ENCODE measurements around the gene GADL1. TPM values are rescaled to one million over a fixed set of nuclear protein-coding genes. Genes with fewer than 3 reads are reported as not detected.

The GADL1 gene
- total RNA-seq, 4 donors from 2014 or later: 0.46 TPM; not detected in 3

DNA sequence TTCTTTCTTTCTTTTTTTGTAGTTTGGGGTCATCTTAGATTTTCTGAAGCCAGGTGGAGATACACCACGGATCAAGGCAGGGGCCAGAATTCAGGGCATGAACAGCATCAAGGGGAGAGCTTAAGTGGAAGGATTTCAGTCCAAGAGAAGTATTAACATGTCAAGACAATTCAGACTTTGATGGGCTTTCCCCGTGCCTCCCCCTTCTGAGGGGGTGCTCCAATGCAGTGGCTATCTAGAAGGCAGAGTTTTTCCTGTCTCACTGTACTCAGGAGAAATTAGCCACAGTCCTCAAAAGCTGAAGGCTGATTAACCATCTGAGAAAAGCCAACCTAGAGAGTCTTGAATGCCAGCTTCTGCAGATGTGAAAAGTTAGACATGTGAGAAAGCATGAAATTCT, 160.8 kb downstream of the GADL1 start:
- TF ChIP-seq, protein P1, sequence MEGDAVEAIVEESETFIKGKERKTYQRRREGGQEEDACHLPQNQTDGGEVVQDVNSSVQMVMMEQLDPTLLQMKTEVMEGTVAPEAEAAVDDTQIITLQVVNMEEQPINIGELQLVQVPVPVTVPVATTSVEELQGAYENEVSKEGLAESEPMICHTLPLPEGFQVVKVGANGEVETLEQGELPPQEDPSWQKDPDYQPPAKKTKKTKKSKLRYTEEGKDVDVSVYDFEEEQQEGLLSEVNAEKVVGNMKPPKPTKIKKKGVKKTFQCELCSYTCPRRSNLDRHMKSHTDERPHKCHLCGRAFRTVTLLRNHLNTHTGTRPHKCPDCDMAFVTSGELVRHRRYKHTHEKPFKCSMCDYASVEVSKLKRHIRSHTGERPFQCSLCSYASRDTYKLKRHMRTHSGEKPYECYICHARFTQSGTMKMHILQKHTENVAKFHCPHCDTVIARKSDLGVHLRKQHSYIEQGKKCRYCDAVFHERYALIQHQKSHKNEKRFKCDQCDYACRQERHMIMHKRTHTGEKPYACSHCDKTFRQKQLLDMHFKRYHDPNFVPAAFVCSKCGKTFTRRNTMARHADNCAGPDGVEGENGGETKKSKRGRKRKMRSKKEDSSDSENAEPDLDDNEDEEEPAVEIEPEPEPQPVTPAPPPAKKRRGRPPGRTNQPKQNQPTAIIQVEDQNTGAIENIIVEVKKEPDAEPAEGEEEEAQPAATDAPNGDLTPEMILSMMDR (IDR thresholded peaks at IDR 0.05): no peak
- DNase-seq (ENCODE audit: low spot score): no peak
- no peak for ATAC-seq (ENCODE audit: low FRiP score)

DNA sequence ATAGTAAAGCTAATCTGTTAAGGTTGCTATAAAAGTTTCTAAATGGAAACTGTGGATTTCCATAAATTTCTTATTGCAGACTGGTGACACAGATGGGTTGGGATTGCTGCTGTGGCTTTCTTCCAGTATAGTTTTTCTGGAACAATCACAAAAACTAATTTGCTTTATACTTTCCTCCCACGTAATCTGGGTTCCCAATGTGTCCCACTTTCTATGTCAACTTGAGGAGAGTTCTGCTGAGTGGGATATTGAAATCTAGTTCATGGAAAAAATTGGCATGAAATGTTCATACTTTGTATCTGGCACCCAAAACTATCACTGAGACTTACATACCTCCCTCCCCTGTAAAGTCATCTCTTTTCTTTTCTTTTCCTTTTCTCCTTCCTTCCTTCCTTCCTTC, 161.3 kb downstream of the GADL1 start:
- DNase-seq (ENCODE audit: low spot score): no peak
- no peak for ATAC-seq (ENCODE audit: low FRiP score)
- TF ChIP-seq, protein P1 (IDR thresholded peaks at IDR 0.05): no peak

DNA sequence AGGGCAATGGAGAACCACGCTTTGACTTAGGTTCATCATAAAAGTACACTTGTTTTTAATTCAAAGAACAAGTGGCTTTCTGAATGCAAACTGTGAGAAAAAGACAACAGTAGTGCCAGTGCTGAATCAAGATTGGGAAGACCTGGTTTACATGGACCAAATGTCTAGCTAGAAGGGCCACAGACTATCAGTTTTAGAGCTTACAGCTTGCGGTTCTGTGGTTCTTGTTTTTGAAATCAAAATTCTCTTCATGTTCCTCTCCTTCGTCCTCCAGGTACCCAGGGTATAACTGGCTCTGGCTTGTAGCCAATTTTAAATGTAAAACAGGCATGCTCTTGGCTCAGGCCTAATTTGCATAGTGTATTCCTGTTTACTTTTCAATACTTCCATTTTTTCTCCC, 163.5 kb downstream of the GADL1 start:
- TF ChIP-seq, protein P1 (IDR thresholded peaks at IDR 0.05): no peak
- DNase-seq (ENCODE audit: low spot score) (no peak), ATAC-seq (ENCODE audit: low FRiP score) (no peak)

DNA sequence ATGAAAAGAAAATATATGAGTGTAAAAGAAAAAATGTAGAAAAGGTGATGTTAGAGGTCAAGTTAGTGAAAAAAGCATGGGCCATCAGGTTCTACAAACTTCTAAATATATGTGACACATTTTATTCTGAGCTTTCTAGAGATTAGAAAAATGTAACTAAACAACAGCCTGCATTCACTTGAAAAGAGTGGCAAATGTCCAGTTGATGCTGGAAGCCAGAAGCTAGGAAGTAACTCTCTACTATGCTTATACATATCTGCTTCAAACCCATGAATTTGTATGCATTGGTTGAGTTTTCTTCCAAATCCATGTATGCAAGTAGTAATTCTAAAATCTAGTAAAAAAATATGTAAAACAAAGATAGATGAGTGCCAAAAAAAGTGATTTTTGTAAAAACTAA, 164.5 kb downstream of the GADL1 start:
- TF ChIP-seq, protein P1 (IDR thresholded peaks at IDR 0.05): no peak
- DNase-seq (ENCODE audit: low spot score) (no peak), ATAC-seq (ENCODE audit: low FRiP score) (no peak)

DNA sequence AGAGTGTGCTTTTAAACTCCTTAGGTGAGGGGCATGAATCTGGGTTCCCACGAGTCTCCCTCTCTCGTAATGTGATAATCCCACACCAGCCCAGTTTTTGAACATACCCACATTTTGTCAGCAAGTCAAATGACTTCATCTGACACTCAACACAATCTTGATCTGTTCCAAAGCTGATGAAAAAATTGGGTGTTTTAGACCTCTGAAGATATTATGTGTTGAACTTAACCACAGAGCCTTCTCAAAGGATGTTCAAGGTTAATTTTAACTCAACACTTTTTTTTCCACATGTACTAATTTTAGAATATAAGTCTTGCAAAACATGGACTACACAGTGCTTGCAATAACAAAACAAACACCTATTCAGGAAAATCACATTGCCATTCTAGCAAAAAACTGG, 164.9 kb downstream of the GADL1 start:
- TF ChIP-seq, protein P1 (IDR thresholded peaks at IDR 0.05): no peak
- ATAC-seq (ENCODE audit: low FRiP score): no peak
- no peak for DNase-seq (ENCODE audit: low spot score)

DNA sequence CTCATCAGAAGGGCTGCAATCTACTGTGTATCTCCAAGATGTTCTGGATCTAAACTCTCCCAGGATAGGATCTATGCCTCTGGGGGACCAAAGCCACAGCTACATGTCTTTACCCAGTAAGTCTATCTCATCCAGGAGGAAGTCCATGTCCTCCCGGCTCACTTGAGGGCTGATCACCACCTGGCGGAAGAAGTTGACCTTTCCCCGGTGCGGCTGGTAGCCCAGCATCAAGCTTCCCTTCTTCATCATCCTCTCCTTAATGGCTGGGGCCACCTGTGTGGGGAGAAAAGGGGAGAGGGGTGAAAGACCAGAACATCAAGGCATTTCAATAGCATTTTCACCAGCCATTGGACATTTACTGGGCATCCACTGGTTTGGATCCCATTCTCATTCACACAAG, 166.3 kb downstream of the GADL1 start:
- TF ChIP-seq, protein P1 (IDR thresholded peaks at IDR 0.05): no peak
- ATAC-seq (ENCODE audit: low FRiP score): no peak

DNA sequence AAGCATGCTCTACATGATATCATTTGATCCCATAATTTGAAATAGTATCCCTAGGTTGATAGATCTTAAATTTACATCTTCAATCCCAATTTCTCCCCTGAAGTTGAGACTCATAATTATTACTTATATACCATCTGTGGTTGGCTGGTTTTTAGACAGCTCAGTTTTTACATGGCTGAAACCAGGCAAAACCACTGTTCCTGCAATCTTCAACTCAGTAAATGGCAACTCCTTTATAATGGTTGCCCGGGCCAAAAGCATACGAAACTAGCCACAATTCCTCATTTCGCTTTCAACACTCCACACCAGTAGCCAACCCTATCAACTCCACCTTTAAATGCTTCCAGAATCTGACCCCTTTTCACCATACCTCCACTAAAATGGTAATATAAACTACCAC, 169.6 kb downstream of the GADL1 start:
- TF ChIP-seq, protein P1 (IDR thresholded peaks at IDR 0.05): no peak
- ATAC-seq (ENCODE audit: low FRiP score): no peak
- no peak for DNase-seq (ENCODE audit: low spot score)

More for the DNA sequence above, 166.3 kb downstream of the GADL1 start:
- DNase-seq (ENCODE audit: low spot score): no peak
